ENCODE measurements around the gene GRIN2A. TPM values are rescaled to one million over a fixed set of nuclear protein-coding genes. Genes with fewer than 3 reads are reported as not detected.

Gene GRIN2A
- total RNA-seq, 1 experiment from 2014 or later = 34.6 TPM

DNA sequence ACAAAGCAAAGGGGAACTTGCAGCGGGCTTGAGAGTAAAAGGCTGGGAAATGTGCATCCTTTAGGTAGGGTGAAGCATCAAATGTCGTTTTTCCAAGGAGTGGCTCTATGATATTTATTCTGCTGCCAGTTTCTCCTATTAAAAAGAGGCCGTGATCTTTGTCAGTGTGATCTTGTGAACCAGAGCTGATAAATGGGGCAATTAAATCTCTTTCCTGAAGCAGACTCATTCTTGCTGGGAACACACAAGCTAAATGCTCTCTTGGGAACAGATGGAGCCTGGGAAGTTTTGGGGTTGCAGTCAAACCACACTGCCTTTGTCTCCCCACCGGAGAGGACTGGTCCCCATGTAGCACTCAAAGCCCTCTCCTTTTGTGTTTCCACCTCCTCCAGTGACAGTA is 408.9 kb downstream of the GRIN2A start:
- intact Hi-C loops (cut with micrococcal nuclease; ENCODE audit: unreplicated experiment) = no loop called here
- no peak overlapping the region for H3K4me3 Mint-ChIP-seq (ENCODE audit: low read depth, unreplicated experiment)
- no peaks in the 10 kb centered on the region for H3K9me3 Mint-ChIP-seq (ENCODE audit: low read depth, unreplicated experiment)
- DNase-seq = no peak
- CTCF ChIA-PET = no interaction called here
- TF ChIP-seq, protein P1, sequence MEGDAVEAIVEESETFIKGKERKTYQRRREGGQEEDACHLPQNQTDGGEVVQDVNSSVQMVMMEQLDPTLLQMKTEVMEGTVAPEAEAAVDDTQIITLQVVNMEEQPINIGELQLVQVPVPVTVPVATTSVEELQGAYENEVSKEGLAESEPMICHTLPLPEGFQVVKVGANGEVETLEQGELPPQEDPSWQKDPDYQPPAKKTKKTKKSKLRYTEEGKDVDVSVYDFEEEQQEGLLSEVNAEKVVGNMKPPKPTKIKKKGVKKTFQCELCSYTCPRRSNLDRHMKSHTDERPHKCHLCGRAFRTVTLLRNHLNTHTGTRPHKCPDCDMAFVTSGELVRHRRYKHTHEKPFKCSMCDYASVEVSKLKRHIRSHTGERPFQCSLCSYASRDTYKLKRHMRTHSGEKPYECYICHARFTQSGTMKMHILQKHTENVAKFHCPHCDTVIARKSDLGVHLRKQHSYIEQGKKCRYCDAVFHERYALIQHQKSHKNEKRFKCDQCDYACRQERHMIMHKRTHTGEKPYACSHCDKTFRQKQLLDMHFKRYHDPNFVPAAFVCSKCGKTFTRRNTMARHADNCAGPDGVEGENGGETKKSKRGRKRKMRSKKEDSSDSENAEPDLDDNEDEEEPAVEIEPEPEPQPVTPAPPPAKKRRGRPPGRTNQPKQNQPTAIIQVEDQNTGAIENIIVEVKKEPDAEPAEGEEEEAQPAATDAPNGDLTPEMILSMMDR (IDR thresholded peaks at IDR 0.05; ENCODE audit: unreplicated experiment) = no peak
- no peaks in the 10 kb centered on the region for H3K4me1 Mint-ChIP-seq (ENCODE audit: low read depth, unreplicated experiment)
- no peaks in the 10 kb centered on the region for H3K36me3 Mint-ChIP-seq (ENCODE audit: insufficient read depth, unreplicated experiment)
- BruUV-seq (replicated peaks) = no TSS peak
- H3K27me3 Mint-ChIP-seq (ENCODE audit: unreplicated experiment) = no peaks in the 10 kb centered on the region
- no peak overlapping the region for H3K27ac Mint-ChIP-seq (ENCODE audit: unreplicated experiment)

DNA sequence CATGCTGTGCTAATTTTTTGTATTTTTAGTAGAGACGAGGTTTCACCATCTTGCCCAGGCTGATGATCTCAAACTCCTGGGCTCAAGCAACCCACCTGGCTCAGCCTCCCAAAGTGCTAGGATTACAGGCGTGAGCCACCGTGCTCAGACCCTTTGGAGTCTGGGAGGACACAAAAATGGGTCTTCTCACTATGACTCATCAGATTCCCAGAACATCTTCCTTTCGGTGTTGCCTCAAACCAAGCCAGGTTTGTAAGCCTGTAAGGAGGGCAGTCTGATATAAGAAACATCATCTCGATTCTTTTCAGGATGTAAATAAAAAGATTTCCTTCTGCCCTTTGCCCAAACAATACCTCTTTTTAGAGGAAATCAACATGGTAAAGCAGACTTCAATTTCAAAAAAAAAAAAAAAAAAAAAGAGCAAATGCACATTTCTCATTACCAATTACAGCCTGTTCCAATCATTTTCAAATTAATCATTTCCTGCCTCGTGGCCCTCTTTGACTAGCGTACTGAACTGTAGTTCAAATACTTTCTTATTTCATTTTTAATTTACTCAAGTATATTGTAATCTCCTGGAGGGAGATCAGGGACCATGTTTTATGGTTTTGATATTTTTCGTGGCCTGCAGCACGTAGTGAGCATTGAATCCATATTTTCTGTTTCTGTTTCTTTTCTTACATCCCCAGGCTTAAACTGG is 409.6 kb downstream of the GRIN2A start:
- Mint-ChIP-seq H3K4me1 (ENCODE audit: low read depth, unreplicated experiment) (no peaks in the 10 kb centered on the region), H3K36me3 (ENCODE audit: insufficient read depth, unreplicated experiment) (no peaks in the 10 kb centered on the region), H3K27ac (ENCODE audit: unreplicated experiment) (no peak overlapping the region), H3K9me3 (ENCODE audit: low read depth, unreplicated experiment) (no peaks in the 10 kb centered on the region), H3K27me3 (ENCODE audit: unreplicated experiment) (no peaks in the 10 kb centered on the region), H3K4me3 (ENCODE audit: low read depth, unreplicated experiment) (no peak overlapping the region)
- no TSS peak for BruUV-seq (replicated peaks)
- intact Hi-C loops (cut with micrococcal nuclease; ENCODE audit: unreplicated experiment) = no loop called here
- DNase-seq = no peak
- CTCF ChIA-PET = no interaction called here
- TF ChIP-seq, protein P1 (IDR thresholded peaks at IDR 0.05; ENCODE audit: unreplicated experiment) = no peak

DNA sequence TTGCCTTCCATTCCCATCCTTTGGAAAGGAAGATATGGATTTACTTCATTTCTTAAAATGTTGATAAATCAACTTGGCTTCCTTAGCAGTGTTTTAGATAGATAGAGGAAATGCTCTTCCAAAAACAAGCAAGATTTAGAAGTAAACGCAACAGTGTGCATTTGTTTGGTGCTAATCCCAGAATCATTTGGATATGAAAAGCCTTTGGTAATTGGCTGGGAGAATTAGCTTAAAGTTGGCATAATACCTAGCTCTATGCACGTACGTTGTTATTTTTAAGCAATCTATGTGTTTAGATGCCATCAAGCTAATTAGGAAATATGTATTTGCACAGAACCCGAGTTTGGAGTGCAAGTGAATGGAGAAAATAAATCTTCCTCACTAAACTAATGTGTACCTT is 415.3 kb downstream of the GRIN2A start:
- CTCF ChIA-PET = no interaction called here
- H3K36me3 Mint-ChIP-seq (ENCODE audit: insufficient read depth, unreplicated experiment) = no peaks in the 10 kb centered on the region
- intact Hi-C loops (cut with micrococcal nuclease; ENCODE audit: unreplicated experiment) = no loop called here
- H3K4me1 Mint-ChIP-seq (ENCODE audit: low read depth, unreplicated experiment) = no peaks in the 10 kb centered on the region
- H3K9me3 Mint-ChIP-seq (ENCODE audit: low read depth, unreplicated experiment) = no peaks in the 10 kb centered on the region
- TF ChIP-seq, protein P1 (IDR thresholded peaks at IDR 0.05; ENCODE audit: unreplicated experiment) = no peak
- no peak for DNase-seq
- H3K27ac Mint-ChIP-seq (ENCODE audit: unreplicated experiment) = no peak overlapping the region
- H3K4me3 Mint-ChIP-seq (ENCODE audit: low read depth, unreplicated experiment) = no peak overlapping the region
- no TSS peak for BruUV-seq (replicated peaks)
- H3K27me3 Mint-ChIP-seq (ENCODE audit: unreplicated experiment) = no peaks in the 10 kb centered on the region

DNA sequence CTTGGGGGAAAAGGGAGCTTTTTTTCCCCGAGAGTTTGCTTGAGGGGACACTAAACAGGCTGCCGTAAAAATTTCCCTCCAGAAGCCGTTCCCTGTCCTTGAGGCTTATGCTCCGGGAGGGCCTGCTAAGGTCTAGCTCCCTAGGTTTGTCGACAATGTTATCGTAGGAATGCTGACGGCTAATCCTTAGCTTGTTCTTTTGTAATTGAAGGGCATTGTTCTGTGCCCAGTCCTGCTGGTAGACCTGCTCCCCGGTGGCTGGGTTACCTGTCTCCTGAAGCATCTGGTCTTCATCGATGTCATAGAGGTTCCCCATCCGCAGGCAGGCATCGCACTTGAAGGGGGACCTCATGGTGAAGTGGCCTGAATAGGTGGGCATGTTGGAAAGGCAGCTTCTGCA is 418.7 kb downstream of the GRIN2A start:
- intact Hi-C loops (cut with micrococcal nuclease; ENCODE audit: unreplicated experiment) = no loop called here
- no peak overlapping the region for H3K4me3 Mint-ChIP-seq (ENCODE audit: low read depth, unreplicated experiment)
- DNase-seq = no peak
- H3K9me3 Mint-ChIP-seq (ENCODE audit: low read depth, unreplicated experiment) = no peaks in the 10 kb centered on the region
- BruUV-seq (replicated peaks) = no TSS peak
- TF ChIP-seq, protein P1 (IDR thresholded peaks at IDR 0.05; ENCODE audit: unreplicated experiment) = no peak
- no peaks in the 10 kb centered on the region for H3K36me3 Mint-ChIP-seq (ENCODE audit: insufficient read depth, unreplicated experiment)
- H3K27ac Mint-ChIP-seq (ENCODE audit: unreplicated experiment) = no peak overlapping the region
- CTCF ChIA-PET = no interaction called here
- H3K27me3 Mint-ChIP-seq (ENCODE audit: unreplicated experiment) = no peaks in the 10 kb centered on the region
- peaks cover 8% of the 10 kb centered on the region for H3K4me1 Mint-ChIP-seq (ENCODE audit: low read depth, unreplicated experiment)
